ENCODE data around the gene VTI1A. TPM values are rescaled to one million over a fixed set of nuclear protein-coding genes. Genes with fewer than 3 reads are reported as not detected.
"Not testable (repeated sequence)": the region's sequence is repeated elsewhere in the genome, so short reads cannot be mapped to it uniquely, and the experiment has no call there.

VTI1A gene
- total RNA-seq, 1 donor from 2014 or later = 34.2 TPM

GRCh38 chr10:112448888-112449287, 1.9 kb downstream of the VTI1A start:
- DNase-seq (ENCODE audit: low read depth, low spot score) = no peak
- H3K27ac Mint-ChIP-seq (ENCODE audit: unreplicated experiment) = no peak overlapping the region
- H3K4me3 Mint-ChIP-seq = peak overlapping the region; percentile 88
- H3K9me3 Mint-ChIP-seq = peaks cover 5% of the 10 kb centered on the region
- no peaks in the 10 kb centered on the region for H3K27me3 Mint-ChIP-seq (ENCODE audit: low read depth)
- H3K4me1 Mint-ChIP-seq = peaks cover 42% of the 10 kb centered on the region
- H3K36me3 Mint-ChIP-seq (ENCODE audit: low read depth) = peaks cover 8% of the 10 kb centered on the region
- TF ChIP-seq CTCF (conservative IDR thresholded peaks at IDR 0.05) = no peak

- Mint-ChIP-seq H3K27me3 (ENCODE audit: low read depth) (no peaks in the 10 kb centered on the region), H3K9me3 (peaks cover 8% of the 10 kb centered on the region), H3K36me3 (ENCODE audit: low read depth) (peaks cover 11% of the 10 kb centered on the region), H3K4me3 (no peak overlapping the region), H3K4me1 (no peaks in the 10 kb centered on the region), H3K27ac (ENCODE audit: unreplicated experiment) (no peak overlapping the region)
- TF ChIP-seq CTCF (conservative IDR thresholded peaks at IDR 0.05) = no peak
- no peak for DNase-seq (ENCODE audit: low read depth, low spot score)
Measured at GRCh38 chr10:112454910-112455779, 8.1 kb downstream of the VTI1A start.

- no peak for TF ChIP-seq CTCF (conservative IDR thresholded peaks at IDR 0.05)
- DNase-seq (ENCODE audit: low read depth, low spot score) = no peak
- Mint-ChIP-seq H3K27me3 (ENCODE audit: low read depth) (no peaks in the 10 kb centered on the region), H3K4me1 (no peaks in the 10 kb centered on the region), H3K27ac (ENCODE audit: unreplicated experiment) (no peak overlapping the region), H3K36me3 (ENCODE audit: low read depth) (peaks cover 11% of the 10 kb centered on the region), H3K4me3 (no peak overlapping the region), H3K9me3 (peaks cover 8% of the 10 kb centered on the region)
Measured at GRCh38 chr10:112456533-112456932, 9.5 kb downstream of the VTI1A start.

GRCh38 chr10:112460366-112460765, 13.4 kb downstream of the VTI1A start:
- Mint-ChIP-seq H3K9me3 (no peaks in the 10 kb centered on the region), H3K27me3 (ENCODE audit: low read depth) (no peaks in the 10 kb centered on the region), H3K27ac (ENCODE audit: unreplicated experiment) (no peak overlapping the region), H3K36me3 (ENCODE audit: low read depth) (peaks cover 15% of the 10 kb centered on the region), H3K4me1 (no peaks in the 10 kb centered on the region), H3K4me3 (no peak overlapping the region)
- no peak for DNase-seq (ENCODE audit: low read depth, low spot score)
- no peak for TF ChIP-seq CTCF (conservative IDR thresholded peaks at IDR 0.05)

- no peak for DNase-seq (ENCODE audit: low read depth, low spot score)
- Mint-ChIP-seq H3K4me1 (no peaks in the 10 kb centered on the region), H3K4me3 (no peak overlapping the region), H3K36me3 (ENCODE audit: low read depth) (peaks cover 20% of the 10 kb centered on the region), H3K27ac (ENCODE audit: unreplicated experiment) (no peak overlapping the region), H3K27me3 (ENCODE audit: low read depth) (no peaks in the 10 kb centered on the region), H3K9me3 (no peaks in the 10 kb centered on the region)
- TF ChIP-seq CTCF (conservative IDR thresholded peaks at IDR 0.05) = no peak
Measured at GRCh38 chr10:112461029-112461887, 14.2 kb downstream of the VTI1A start.

- peaks cover 20% of the 10 kb centered on the region for H3K36me3 Mint-ChIP-seq (ENCODE audit: low read depth)
- H3K4me1 Mint-ChIP-seq; H3K27ac Mint-ChIP-seq (ENCODE audit: unreplicated experiment); DNase-seq (ENCODE audit: low read depth, low spot score); H3K27me3 Mint-ChIP-seq (ENCODE audit: low read depth); H3K4me3 Mint-ChIP-seq; H3K9me3 Mint-ChIP-seq: not testable (repeated sequence)
Measured at GRCh38 chr10:112464074-112464473, 17.1 kb downstream of the VTI1A start.

All from neural crest cell (in vitro differentiated cells).